ENCODE results near the gene BAIAP2L2.

BAIAP2L2 gene

DNA sequence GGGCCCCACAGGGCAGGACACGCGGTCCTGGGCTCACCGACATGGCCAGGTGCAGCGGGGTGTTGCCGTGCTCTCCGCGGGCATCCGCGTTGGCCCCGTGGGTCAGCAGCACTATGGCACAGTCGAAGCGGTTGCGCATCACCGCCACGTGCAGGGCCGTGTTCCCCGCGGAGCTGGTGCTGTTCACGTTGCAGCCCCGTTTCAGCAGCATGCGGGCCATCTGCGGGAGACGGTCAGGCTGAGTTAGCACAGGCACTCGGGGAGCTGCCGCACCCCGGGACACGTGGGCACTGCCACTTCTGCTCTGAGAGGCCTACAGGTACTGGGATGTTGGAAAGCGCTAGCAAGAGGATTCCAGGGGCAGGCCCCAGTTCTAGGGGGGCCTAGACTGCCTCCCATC lies 22.3 kb upstream of the BAIAP2L2 start:
- peaks cover 37% of the 10 kb centered on the region; the same call in 1 of the 2 replicates for H3K36me3 ChIP-seq (ENCODE audit: insufficient read depth, low read length)
- no peak overlapping the region for H3K4me2 ChIP-seq (ENCODE audit: low read depth, low read length, poor library complexity, severe bottlenecking)
- H3K27me3 ChIP-seq (ENCODE audit: insufficient read depth, low read length, poor library complexity, severe bottlenecking), result no peaks in the 10 kb centered on the region
- TF ChIP-seq, protein P1, sequence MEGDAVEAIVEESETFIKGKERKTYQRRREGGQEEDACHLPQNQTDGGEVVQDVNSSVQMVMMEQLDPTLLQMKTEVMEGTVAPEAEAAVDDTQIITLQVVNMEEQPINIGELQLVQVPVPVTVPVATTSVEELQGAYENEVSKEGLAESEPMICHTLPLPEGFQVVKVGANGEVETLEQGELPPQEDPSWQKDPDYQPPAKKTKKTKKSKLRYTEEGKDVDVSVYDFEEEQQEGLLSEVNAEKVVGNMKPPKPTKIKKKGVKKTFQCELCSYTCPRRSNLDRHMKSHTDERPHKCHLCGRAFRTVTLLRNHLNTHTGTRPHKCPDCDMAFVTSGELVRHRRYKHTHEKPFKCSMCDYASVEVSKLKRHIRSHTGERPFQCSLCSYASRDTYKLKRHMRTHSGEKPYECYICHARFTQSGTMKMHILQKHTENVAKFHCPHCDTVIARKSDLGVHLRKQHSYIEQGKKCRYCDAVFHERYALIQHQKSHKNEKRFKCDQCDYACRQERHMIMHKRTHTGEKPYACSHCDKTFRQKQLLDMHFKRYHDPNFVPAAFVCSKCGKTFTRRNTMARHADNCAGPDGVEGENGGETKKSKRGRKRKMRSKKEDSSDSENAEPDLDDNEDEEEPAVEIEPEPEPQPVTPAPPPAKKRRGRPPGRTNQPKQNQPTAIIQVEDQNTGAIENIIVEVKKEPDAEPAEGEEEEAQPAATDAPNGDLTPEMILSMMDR (conservative IDR thresholded peaks at IDR 0.05; ENCODE audit: low read length), result no peak
- TF ChIP-seq EZH2phosphoT487 (IDR thresholded peaks at IDR 0.05; ENCODE audit: borderline replicate concordance), result no peak
- H3F3A ChIP-seq (ENCODE audit: low read depth), result no peaks in the 10 kb centered on the region
- H4K20me1 ChIP-seq (ENCODE audit: insufficient read depth, low read length, poor library complexity, severe bottlenecking), result no peaks in the 10 kb centered on the region
- H3K4me1 ChIP-seq (ENCODE audit: insufficient read depth, low read length, poor library complexity, severe bottlenecking), result no peaks in the 10 kb centered on the region
- no peak overlapping the region for H2AFZ ChIP-seq (ENCODE audit: low read length)
- no peak overlapping the region for H3K4me3 ChIP-seq (ENCODE audit: low read length, poor library complexity, severe bottlenecking)
- no peak overlapping the region for H3K9ac ChIP-seq (ENCODE audit: low read depth, low read length, poor library complexity, severe bottlenecking)
- no peaks in the 10 kb centered on the region for H3K9me3 ChIP-seq (ENCODE audit: insufficient read depth, low read depth, low read length)
- no peaks in the 10 kb centered on the region for H3K79me2 ChIP-seq (ENCODE audit: insufficient read depth, low read length)
- no peaks in the 10 kb centered on the region for H3K9me2 ChIP-seq (replicated peaks; ENCODE audit: low read depth, low read length)

DNA sequence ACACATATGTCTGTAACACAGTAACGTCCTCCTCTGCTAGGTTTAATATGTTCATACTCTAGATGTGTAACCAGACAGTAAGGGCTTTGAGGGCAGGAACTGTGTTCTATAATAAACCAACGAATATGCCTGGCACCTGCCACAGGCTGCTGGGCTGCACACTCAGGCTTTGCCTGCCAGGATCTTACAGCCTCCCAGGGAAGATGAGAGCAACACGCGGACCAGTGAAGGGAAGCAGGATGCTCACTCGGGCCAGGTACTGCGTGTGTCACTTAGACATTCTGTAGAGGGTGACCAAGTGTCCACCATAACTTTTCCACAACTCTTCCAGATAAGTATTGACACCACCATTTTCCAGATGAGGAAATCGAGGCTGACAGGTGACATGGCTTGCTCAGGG lies 21.7 kb upstream of the BAIAP2L2 start:
- peaks cover 37% of the 10 kb centered on the region; the same call in 1 of the 2 replicates for H3K36me3 ChIP-seq (ENCODE audit: insufficient read depth, low read length)
- no peaks in the 10 kb centered on the region for H3F3A ChIP-seq (ENCODE audit: low read depth)
- no peaks in the 10 kb centered on the region for H3K9me3 ChIP-seq (ENCODE audit: insufficient read depth, low read depth, low read length)
- H3K4me1 ChIP-seq (ENCODE audit: insufficient read depth, low read length, poor library complexity, severe bottlenecking), result no peaks in the 10 kb centered on the region
- H3K79me2 ChIP-seq (ENCODE audit: insufficient read depth, low read length), result no peaks in the 10 kb centered on the region
- H3K4me3 ChIP-seq (ENCODE audit: low read length, poor library complexity, severe bottlenecking), result no peak overlapping the region
- no peaks in the 10 kb centered on the region for H3K9me2 ChIP-seq (replicated peaks; ENCODE audit: low read depth, low read length)
- no peaks in the 10 kb centered on the region for H4K20me1 ChIP-seq (ENCODE audit: insufficient read depth, low read length, poor library complexity, severe bottlenecking)
- no peaks in the 10 kb centered on the region for H3K27me3 ChIP-seq (ENCODE audit: insufficient read depth, low read length, poor library complexity, severe bottlenecking)
- H3K9ac ChIP-seq (ENCODE audit: low read depth, low read length, poor library complexity, severe bottlenecking), result no peak overlapping the region
- no peak overlapping the region for H3K4me2 ChIP-seq (ENCODE audit: low read depth, low read length, poor library complexity, severe bottlenecking)
- no peak for TF ChIP-seq EZH2phosphoT487 (IDR thresholded peaks at IDR 0.05; ENCODE audit: borderline replicate concordance)
- TF ChIP-seq, protein P1 (conservative IDR thresholded peaks at IDR 0.05; ENCODE audit: low read length), result no peak
- no peak overlapping the region for H2AFZ ChIP-seq (ENCODE audit: low read length)

DNA sequence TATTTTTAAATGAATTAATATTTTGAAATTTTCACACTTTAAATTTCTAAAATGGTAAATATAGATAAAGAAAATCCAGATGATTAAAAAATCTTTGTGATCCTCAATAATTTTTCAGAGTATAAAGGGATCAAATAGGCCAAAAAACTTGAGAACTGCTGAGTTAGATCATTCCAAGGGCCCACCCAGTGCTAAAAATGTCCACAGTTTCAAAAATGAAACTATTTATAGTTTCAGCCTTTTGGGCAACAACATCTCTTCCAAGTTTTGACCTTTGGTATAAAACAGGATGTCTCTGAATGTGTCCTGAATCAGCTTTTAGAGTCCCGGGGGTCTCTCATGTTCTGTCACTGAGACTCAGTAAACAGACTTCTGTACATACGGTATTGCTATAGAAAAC lies 20.9 kb upstream of the BAIAP2L2 start:
- Histone ChIP-seq H3F3A (ENCODE audit: low read depth) (no peaks in the 10 kb centered on the region), H3K4me2 (ENCODE audit: low read depth, low read length, poor library complexity, severe bottlenecking) (no peak overlapping the region), H3K9me3 (ENCODE audit: insufficient read depth, low read depth, low read length) (no peaks in the 10 kb centered on the region), H4K20me1 (ENCODE audit: insufficient read depth, low read length, poor library complexity, severe bottlenecking) (no peaks in the 10 kb centered on the region), H3K9ac (ENCODE audit: low read depth, low read length, poor library complexity, severe bottlenecking) (no peak overlapping the region), H3K4me3 (ENCODE audit: low read length, poor library complexity, severe bottlenecking) (no peak overlapping the region), H3K27me3 (ENCODE audit: insufficient read depth, low read length, poor library complexity, severe bottlenecking) (no peaks in the 10 kb centered on the region), H3K4me1 (ENCODE audit: insufficient read depth, low read length, poor library complexity, severe bottlenecking) (no peaks in the 10 kb centered on the region), H3K9me2 (replicated peaks; ENCODE audit: low read depth, low read length) (no peaks in the 10 kb centered on the region), H2AFZ (ENCODE audit: low read length) (no peak overlapping the region), H3K36me3 (ENCODE audit: insufficient read depth, low read length) (peaks cover 37% of the 10 kb centered on the region; the same call in 1 of the 2 replicates), H3K79me2 (ENCODE audit: insufficient read depth, low read length) (no peaks in the 10 kb centered on the region)
- TF ChIP-seq EZH2phosphoT487 (IDR thresholded peaks at IDR 0.05; ENCODE audit: borderline replicate concordance), result no peak
- TF ChIP-seq, protein P1 (conservative IDR thresholded peaks at IDR 0.05; ENCODE audit: low read length), result no peak
